ENCODE data around the gene UCN2. TPM values are rescaled to one million over a fixed set of nuclear protein-coding genes. Genes with fewer than 3 reads are reported as not detected.

The UCN2 gene
- total and polyA plus RNA-seq, 9 of the 15 experiments (the other 6 are each of a cell fraction or from before 2014, with no cell fraction given) = 0.08 to 0.11 TPM; not detected in 7

- TF ChIP-seq ZBTB8A (IDR thresholded peaks at IDR 0.05; ENCODE audit: partially characterized antibody) (no peak), PYGO2 (tag; IDR thresholded peaks at IDR 0.05) (no peak), CBX1 (IDR thresholded peaks at IDR 0.05; ENCODE audit: low read depth) (peak; percentile 61; the same call in 1 of the 2 replicates), ZNF586 (CRISPR knock-in tag; conservative IDR thresholded peaks at IDR 0.05) (no peak), CTBP1 (IDR thresholded peaks at IDR 0.05; ENCODE audit: borderline replicate concordance) (peak; percentile 79), ZC3H11A (IDR thresholded peaks at IDR 0.05; ENCODE audit: low read depth, low read length) (no peak), GTF2B (IDR thresholded peaks at IDR 0.05; ENCODE audit: extremely low read depth, insufficient read length) (no peak), FOXM1 (IDR thresholded peaks at IDR 0.05; ENCODE audit: low read depth) (no peak), FOXM1 (CRISPR knock-in tag; IDR thresholded peaks at IDR 0.05; ENCODE audit: low read depth) (no peak; the same call in 1 of the 2 replicates), E2F8 (IDR thresholded peaks at IDR 0.05; ENCODE audit: low read depth, partially characterized antibody) (no peak), ELF2 (CRISPR knock-in tag; IDR thresholded peaks at IDR 0.05) (no peak), USF1 (CRISPR knock-in tag; IDR thresholded peaks at IDR 0.05) (no peak), ELK1 (CRISPR knock-in tag; IDR thresholded peaks at IDR 0.05) (no peak), ETS1 (conservative IDR thresholded peaks at IDR 0.05; ENCODE audit: control insufficient read depth, low read depth, low read length) (no peak; the same call in 1 of the 2 replicates), TOE1 (IDR thresholded peaks at IDR 0.05; ENCODE audit: borderline replicate concordance) (no peak), TOE1 (CRISPR knock-in tag; IDR thresholded peaks at IDR 0.05; ENCODE audit: borderline replicate concordance, low read depth) (peak; percentile 78; the same call in 1 of the 2 replicates), KLF1 (tag; IDR thresholded peaks at IDR 0.05) (no peak), SMAD2 (IDR thresholded peaks at IDR 0.05; ENCODE audit: low read depth, low read length) (no peak), MBD2 (IDR thresholded peaks at IDR 0.05; ENCODE audit: borderline replicate concordance, low read depth) (peak; percentile 34; the same call in 1 of the 2 replicates), ELK3 (CRISPR knock-in tag; IDR thresholded peaks at IDR 0.05) (no peak)
Measured at GRCh38 chr3:48609088-48610005, 45.8 kb upstream of the UCN2 start, which contains the start of gene UQCRC1 (continued).

All from K562 (cell line).